Fibroblast of lung (primary cell): ENCODE data around the gene DDX3Y. TPM values are rescaled to one million over a fixed set of nuclear protein-coding genes. Genes with fewer than 3 reads are reported as not detected.

Experiments used
- DNase-seq, 2 donors: peaks; one replicate each; pipeline versions ENCODE4 v3.0.0 to v3.0.0-alpha.2; 2010; ENCODE audit warnings: low read depth in 2 of 2
- H2AFZ ChIP-seq: 2 replicates; pipeline ENCODE4 v1.5.1; 2012; ENCODE audit warnings: low read length, control low read depth, inconsistent platforms
- H3K27ac ChIP-seq: 2 replicates; pipeline ENCODE4 v1.5.1; 2011; ENCODE audit warnings: low read length, control low read depth; ENCODE audit not compliant: insufficient read depth
- H3K27me3 ChIP-seq: 2 replicates; pipeline ENCODE4 v1.5.1; 2011; ENCODE audit warnings: mild to moderate bottlenecking, low read length; ENCODE audit not compliant: control insufficient read depth, insufficient read depth
- H3K36me3 ChIP-seq: 2 replicates; pipeline ENCODE4 v1.5.1; 2011; ENCODE audit warnings: low read length; ENCODE audit not compliant: control insufficient read depth, insufficient read depth
- H3K4me1 ChIP-seq: 2 replicates; pipeline ENCODE4 v1.5.1; 2011; ENCODE audit warnings: low read length; ENCODE audit not compliant: control insufficient read depth, insufficient read depth; ENCODE audit errors: extremely low read depth
- H3K4me2 ChIP-seq: 2 replicates; pipeline ENCODE4 v1.5.1; 2011; ENCODE audit warnings: low read length, control low read depth; ENCODE audit not compliant: insufficient read depth; ENCODE audit errors: extremely low read depth
- H3K4me3 ChIP-seq, 4 experiments: fragments of 200-600 bp in 1 of 4; sonication (generic) in 1 of 4; replicated peaks in 1 of 4; 2 replicates each; pipeline ENCODE4 v1.5.1; 2011 to 2016; ENCODE audit warnings: low read length in 4 of 4, low read depth in 3 of 4, mild to moderate bottlenecking in 3 of 4, control low read depth in 2 of 4, inconsistent platforms in 1 of 4, mixed read lengths in 1 of 4; ENCODE audit not compliant: insufficient read depth in 1 of 4; ENCODE audit errors: control extremely low read depth in 1 of 4
- H3K79me2 ChIP-seq: 2 replicates; pipeline ENCODE4 v1.5.1; 2012; ENCODE audit warnings: mild to moderate bottlenecking, low read length, inconsistent platforms; ENCODE audit not compliant: control insufficient read depth, insufficient read depth
- H3K9ac ChIP-seq: 2 replicates; pipeline ENCODE4 v1.5.1; 2011; ENCODE audit warnings: mild to moderate bottlenecking, low read length, control low read depth; ENCODE audit not compliant: insufficient read depth
- H3K9me3 ChIP-seq: 2 replicates; pipeline ENCODE4 v1.5.1; 2012; ENCODE audit warnings: low read depth, low read length; ENCODE audit not compliant: control insufficient read depth, insufficient read depth
- H4K20me1 ChIP-seq: 2 replicates; pipeline ENCODE4 v1.5.1; 2011; ENCODE audit warnings: low read length; ENCODE audit not compliant: control insufficient read depth, insufficient read depth; ENCODE audit errors: extremely low read depth
- EZH2 ChIP-seq: IDR thresholded peaks from 2 replicates; pipeline ENCODE4 v1.5.1; 2012; ENCODE audit warnings: low read length, control low read depth, mild to moderate bottlenecking; ENCODE audit errors: missing control alignments
- polyA plus RNA-seq, 2 donors: library from polyadenylated mRNA; depleted of rRNA in 1 of 2; stranded (reverse) in 1 of 2; unstranded in 1 of 2; fragments of >200 nt; gene quantifications; 2 replicates each; pipeline ENCODE4 v1.2.1, GENCODE V29; 2011 to 2012; ENCODE audit warnings: missing spikeins in 1 of 2
- total RNA-seq: library from RNA; depleted of rRNA; stranded (reverse); fragments of >200 nt; gene quantifications from 2 replicates; pipeline ENCODE4 v1.2.1, GENCODE V29; 2014
- TF ChIP-seq, protein P1 (sequence below), 2 donors: IDR thresholded peaks in 1 of 2; conservative IDR thresholded peaks in 1 of 2; 1 replicate in 1 of 2; 2 replicates in 1 of 2; pipeline ENCODE4 v1.5.1; 2011 to 2012; ENCODE audit warnings: low read length in 2 of 2, control low read depth in 1 of 2, inconsistent platforms in 1 of 2, low read depth in 1 of 2, mild to moderate bottlenecking in 1 of 2

Gene DDX3Y
- total and polyA plus RNA-seq, 2 donors (not counting 1 experiment from before 2014, with no cell fraction given): 28.5 TPM; not detected in 1

DNA sequence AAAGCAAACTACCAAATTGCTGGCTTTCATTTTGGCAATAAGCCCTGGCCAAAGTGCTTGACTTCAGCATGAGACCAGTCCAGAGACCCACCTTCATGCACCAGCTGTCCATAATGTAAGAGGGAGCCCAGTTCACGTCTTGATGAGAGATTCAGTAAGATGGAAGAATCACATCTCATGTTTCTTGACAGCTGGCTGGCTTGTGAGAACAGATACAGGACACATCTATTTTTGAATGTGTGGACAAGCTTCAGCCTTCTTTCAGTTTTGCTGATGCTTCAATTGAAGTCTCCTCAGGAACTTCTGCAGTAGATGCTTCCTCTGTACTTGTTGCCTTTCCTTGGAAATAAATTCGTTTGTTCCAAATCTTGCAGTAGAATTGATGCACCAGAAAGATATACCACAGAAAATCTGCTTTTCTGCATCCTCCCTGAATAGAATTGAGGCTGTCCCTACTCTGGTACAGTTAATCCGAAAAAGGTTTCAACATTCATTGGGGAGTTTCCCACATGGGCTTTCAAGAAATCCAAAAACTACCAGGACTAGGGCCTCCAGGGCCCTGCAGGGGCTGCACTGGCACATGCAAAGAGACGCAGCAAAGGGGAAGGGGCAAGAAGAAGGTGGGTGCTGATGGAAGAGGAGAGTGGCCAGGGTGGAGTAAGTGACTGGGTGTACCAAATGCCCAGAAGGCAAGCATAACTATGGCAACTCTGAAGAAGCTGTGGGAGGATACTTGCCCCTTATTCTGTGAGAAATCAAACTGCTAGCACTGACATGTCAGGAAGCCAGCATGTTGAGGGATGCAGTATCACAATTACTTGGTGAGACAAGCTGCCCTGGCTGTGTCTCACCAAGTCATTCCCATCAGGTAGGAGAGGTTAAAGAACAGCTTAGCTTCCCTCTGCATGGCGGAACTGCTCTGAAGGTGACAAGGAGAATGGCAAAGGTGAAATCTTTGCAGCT lies 37.3 kb downstream of the DDX3Y start:
- no peak overlapping the region for H3K4me3 ChIP-seq
- H3K9ac ChIP-seq: no peak overlapping the region
- H4K20me1 ChIP-seq: no peaks in the 10 kb centered on the region
- H3K9me3 ChIP-seq: no peaks in the 10 kb centered on the region
- H3K79me2 ChIP-seq: no peaks in the 10 kb centered on the region
- no peak overlapping the region for H2AFZ ChIP-seq
- no peak for TF ChIP-seq EZH2
- TF ChIP-seq, protein P1, sequence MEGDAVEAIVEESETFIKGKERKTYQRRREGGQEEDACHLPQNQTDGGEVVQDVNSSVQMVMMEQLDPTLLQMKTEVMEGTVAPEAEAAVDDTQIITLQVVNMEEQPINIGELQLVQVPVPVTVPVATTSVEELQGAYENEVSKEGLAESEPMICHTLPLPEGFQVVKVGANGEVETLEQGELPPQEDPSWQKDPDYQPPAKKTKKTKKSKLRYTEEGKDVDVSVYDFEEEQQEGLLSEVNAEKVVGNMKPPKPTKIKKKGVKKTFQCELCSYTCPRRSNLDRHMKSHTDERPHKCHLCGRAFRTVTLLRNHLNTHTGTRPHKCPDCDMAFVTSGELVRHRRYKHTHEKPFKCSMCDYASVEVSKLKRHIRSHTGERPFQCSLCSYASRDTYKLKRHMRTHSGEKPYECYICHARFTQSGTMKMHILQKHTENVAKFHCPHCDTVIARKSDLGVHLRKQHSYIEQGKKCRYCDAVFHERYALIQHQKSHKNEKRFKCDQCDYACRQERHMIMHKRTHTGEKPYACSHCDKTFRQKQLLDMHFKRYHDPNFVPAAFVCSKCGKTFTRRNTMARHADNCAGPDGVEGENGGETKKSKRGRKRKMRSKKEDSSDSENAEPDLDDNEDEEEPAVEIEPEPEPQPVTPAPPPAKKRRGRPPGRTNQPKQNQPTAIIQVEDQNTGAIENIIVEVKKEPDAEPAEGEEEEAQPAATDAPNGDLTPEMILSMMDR (conservative IDR thresholded peaks at IDR 0.05 in 1 of 2, IDR thresholded peaks at IDR 0.05 in 1 of 2; ENCODE audit: low read depth in 1 of 2, low read length in 2 of 2): no peak
- H3K27me3 ChIP-seq: no peaks in the 10 kb centered on the region
- no peaks in the 10 kb centered on the region for H3K36me3 ChIP-seq
- H3K4me1 ChIP-seq: no peaks in the 10 kb centered on the region
- H3K4me2 ChIP-seq: no peak overlapping the region
- H3K27ac ChIP-seq: no peak overlapping the region
- no peak for DNase-seq

Other genes starting within 250 kb of the DDX3Y start
- gene USP9Y, start 203.6 kb upstream of the DDX3Y start, total RNA-seq: 21.8 TPM in 1 of 2 replicates, not detected in the other
- gene USP9Y, start 203.6 kb upstream of the DDX3Y start, polyA plus RNA-seq: 39.6 TPM in 1 of 2 replicates, not detected in the other